ENCODE data around the gene NUP210L. TPM values are rescaled to one million over a fixed set of nuclear protein-coding genes. Genes with fewer than 3 reads are reported as not detected.

Gene NUP210L
- total RNA-seq, 1 donor from 2014 or later: not detected

DNA sequence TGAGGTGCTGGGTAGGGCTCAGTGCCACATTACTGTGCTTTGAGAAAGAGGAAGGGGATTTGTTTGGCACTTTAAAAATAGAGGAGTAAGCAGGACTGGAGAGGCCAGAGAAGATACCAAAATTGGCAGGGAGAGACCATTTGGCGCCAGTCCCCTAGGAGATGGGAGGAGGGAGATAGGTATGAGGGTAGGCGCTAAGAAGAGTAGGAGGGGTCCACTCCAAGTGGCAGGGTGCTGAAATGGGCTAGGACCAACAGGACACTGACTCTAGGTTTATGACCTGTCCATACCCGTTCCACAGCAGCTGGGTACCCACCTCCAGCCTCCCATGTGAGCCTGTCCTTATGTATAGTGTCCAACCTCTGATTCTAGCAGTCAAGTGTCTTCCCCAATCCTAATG is 195.4 kb downstream of the NUP210L start:
- H3K4me1 Mint-ChIP-seq (ENCODE audit: low read depth, unreplicated experiment): peaks cover 34% of the 10 kb centered on the region
- Histone ChIP-seq H3K36me3 (ENCODE audit: insufficient read depth, low read length) (no peaks in the 10 kb centered on the region), H3K27ac (ENCODE audit: low read depth, low read length) (no peak overlapping the region), H3K4me1 (ENCODE audit: insufficient read depth, low read length) (peaks cover 31% of the 10 kb centered on the region), H4K20me1 (ENCODE audit: insufficient read depth, low read length) (peaks cover 43% of the 10 kb centered on the region), H3K9me3 (ENCODE audit: insufficient read depth, low read depth, low read length) (no peaks in the 10 kb centered on the region), H3K9ac (ENCODE audit: low read length) (no peak overlapping the region), H3K79me2 (ENCODE audit: insufficient read depth, low read length) (peaks cover 70% of the 10 kb centered on the region), H3K4me3 (ENCODE audit: insufficient read depth, low read depth, low read length) (no peak overlapping the region), H3K27me3 (ENCODE audit: insufficient read depth, low read length) (no peaks in the 10 kb centered on the region), H3K4me2 (ENCODE audit: low read length) (no peak overlapping the region), H2AFZ (ENCODE audit: low read depth, low read length) (no peak overlapping the region)
- FAIRE-seq (no peak), DNase-seq (ENCODE audit: low read depth) (no peak)
- no peak overlapping the region for H3K27ac Mint-ChIP-seq (ENCODE audit: unreplicated experiment)
- peaks cover 9% of the 10 kb centered on the region for H3K36me3 Mint-ChIP-seq (ENCODE audit: low read depth, unreplicated experiment)
- H3K4me3 Mint-ChIP-seq (ENCODE audit: unreplicated experiment): peak overlapping the region; percentile 99
- H3K27me3 Mint-ChIP-seq (ENCODE audit: low read depth, unreplicated experiment): no peaks in the 10 kb centered on the region
- TF ChIP-seq EZH2 (IDR thresholded peaks at IDR 0.05; ENCODE audit: insufficient read depth, low read length): no peak
- TF ChIP-seq, protein P1, sequence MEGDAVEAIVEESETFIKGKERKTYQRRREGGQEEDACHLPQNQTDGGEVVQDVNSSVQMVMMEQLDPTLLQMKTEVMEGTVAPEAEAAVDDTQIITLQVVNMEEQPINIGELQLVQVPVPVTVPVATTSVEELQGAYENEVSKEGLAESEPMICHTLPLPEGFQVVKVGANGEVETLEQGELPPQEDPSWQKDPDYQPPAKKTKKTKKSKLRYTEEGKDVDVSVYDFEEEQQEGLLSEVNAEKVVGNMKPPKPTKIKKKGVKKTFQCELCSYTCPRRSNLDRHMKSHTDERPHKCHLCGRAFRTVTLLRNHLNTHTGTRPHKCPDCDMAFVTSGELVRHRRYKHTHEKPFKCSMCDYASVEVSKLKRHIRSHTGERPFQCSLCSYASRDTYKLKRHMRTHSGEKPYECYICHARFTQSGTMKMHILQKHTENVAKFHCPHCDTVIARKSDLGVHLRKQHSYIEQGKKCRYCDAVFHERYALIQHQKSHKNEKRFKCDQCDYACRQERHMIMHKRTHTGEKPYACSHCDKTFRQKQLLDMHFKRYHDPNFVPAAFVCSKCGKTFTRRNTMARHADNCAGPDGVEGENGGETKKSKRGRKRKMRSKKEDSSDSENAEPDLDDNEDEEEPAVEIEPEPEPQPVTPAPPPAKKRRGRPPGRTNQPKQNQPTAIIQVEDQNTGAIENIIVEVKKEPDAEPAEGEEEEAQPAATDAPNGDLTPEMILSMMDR (IDR thresholded peaks at IDR 0.05; ENCODE audit: insufficient read depth, low read depth, low read length): no peak
- H3K9me3 Mint-ChIP-seq (ENCODE audit: unreplicated experiment): no peaks in the 10 kb centered on the region

DNA sequence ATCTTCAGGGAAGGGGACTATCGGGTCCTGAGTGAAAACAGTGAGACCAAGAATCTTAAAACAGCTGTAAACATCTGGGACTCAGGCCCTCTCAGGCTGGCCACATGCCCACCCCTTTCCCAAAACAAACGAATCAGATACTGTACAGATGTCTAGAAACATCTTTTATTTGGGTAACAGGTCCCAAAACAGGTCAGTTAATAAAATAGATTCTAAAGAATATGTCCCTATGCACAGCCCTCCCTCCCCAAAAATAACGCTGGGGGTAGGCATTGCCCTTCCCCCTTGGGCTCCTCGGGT is 196.0 kb downstream of the NUP210L start:
- Mint-ChIP-seq H3K4me3 (ENCODE audit: unreplicated experiment) (peak overlapping the region; percentile 99), H3K27ac (ENCODE audit: unreplicated experiment) (peak overlapping the region; percentile 94), H3K9me3 (ENCODE audit: unreplicated experiment) (no peaks in the 10 kb centered on the region), H3K4me1 (ENCODE audit: low read depth, unreplicated experiment) (peaks cover 37% of the 10 kb centered on the region), H3K27me3 (ENCODE audit: low read depth, unreplicated experiment) (no peaks in the 10 kb centered on the region), H3K36me3 (ENCODE audit: low read depth, unreplicated experiment) (peaks cover 9% of the 10 kb centered on the region)
- H3K36me3 ChIP-seq (ENCODE audit: insufficient read depth, low read length): no peaks in the 10 kb centered on the region
- H3K9ac ChIP-seq (ENCODE audit: low read length): peak overlapping the region; percentile 91
- H2AFZ ChIP-seq (ENCODE audit: low read depth, low read length): no peak overlapping the region
- H3K4me2 ChIP-seq (ENCODE audit: low read length): peak overlapping the region; percentile 97
- H3K4me3 ChIP-seq (ENCODE audit: insufficient read depth, low read depth, low read length): no peak overlapping the region
- DNase-seq (ENCODE audit: low read depth): no peak
- no peak for TF ChIP-seq EZH2 (IDR thresholded peaks at IDR 0.05; ENCODE audit: insufficient read depth, low read length)
- TF ChIP-seq, protein P1 (IDR thresholded peaks at IDR 0.05; ENCODE audit: insufficient read depth, low read depth, low read length): no peak
- H3K27ac ChIP-seq (ENCODE audit: low read depth, low read length): peak overlapping the region; percentile 37
- H3K9me3 ChIP-seq (ENCODE audit: insufficient read depth, low read depth, low read length): no peaks in the 10 kb centered on the region
- peaks cover 74% of the 10 kb centered on the region for H3K79me2 ChIP-seq (ENCODE audit: insufficient read depth, low read length)
- peaks cover 31% of the 10 kb centered on the region for H3K4me1 ChIP-seq (ENCODE audit: insufficient read depth, low read length)
- peaks cover 48% of the 10 kb centered on the region for H4K20me1 ChIP-seq (ENCODE audit: insufficient read depth, low read length)
- no peak for FAIRE-seq
- H3K27me3 ChIP-seq (ENCODE audit: insufficient read depth, low read length): no peaks in the 10 kb centered on the region

DNA sequence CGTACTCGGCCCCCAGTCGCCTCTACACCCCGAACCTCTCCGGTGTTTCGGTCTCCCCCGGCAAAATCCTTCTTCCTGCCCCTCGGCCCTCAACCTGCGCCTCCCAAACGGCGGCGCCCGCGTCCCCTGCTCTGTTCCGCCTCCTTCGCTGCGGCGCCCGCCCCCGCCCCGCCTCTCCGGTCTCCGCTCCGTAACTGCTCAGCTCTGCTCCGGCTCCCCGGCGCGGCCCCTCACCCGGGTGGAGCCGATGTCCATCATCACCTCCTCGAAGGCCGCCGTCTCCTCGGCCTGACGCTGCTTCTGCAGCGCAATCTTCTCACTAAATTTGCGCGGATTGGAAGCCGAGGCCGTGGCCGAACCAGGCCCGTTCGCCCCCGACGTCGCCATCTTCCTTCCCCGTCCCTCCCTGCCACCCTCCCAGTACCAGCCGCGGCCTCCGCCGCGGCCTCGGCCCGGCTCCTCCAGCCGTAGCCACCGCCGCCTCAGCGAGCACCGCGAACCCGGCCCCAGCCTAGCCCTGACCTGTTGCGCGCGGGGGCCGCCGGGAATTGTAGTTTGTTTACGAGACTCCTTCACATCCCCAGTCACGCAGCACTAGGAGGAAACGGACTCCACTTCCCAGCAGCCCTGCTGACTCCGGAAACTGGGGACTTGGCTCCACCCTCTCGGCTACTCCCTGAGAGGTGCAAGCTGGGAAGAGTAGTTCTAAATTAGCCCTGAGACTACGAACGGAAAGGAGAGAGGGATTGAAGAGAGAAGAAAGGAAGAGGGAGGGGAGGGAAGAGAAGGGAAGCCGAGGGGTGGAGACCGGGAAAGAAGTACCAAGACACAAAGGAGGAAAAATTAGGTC is 196.5 kb downstream of the NUP210L start, which contains the start of gene CRTC2:
TSS of gene CRTC2 (minus strand) at position 502 of the 850 bp plus-strand sequence. CDS start at position 387, 115 bp downstream.
- peaks cover 38% of the 10 kb centered on the region for H3K4me1 Mint-ChIP-seq (ENCODE audit: low read depth, unreplicated experiment)
- no peaks in the 10 kb centered on the region for H3K27me3 ChIP-seq (ENCODE audit: insufficient read depth, low read length)
- FAIRE-seq (peak; percentile 56), DNase-seq (ENCODE audit: low read depth) (peak; percentile 96)
- H3K4me1 ChIP-seq (ENCODE audit: insufficient read depth, low read length): peaks cover 31% of the 10 kb centered on the region
- TF ChIP-seq, protein P1 (IDR thresholded peaks at IDR 0.05; ENCODE audit: insufficient read depth, low read depth, low read length): no peak
- TF ChIP-seq EZH2 (IDR thresholded peaks at IDR 0.05; ENCODE audit: insufficient read depth, low read length): no peak
- H3K4me3 ChIP-seq (ENCODE audit: insufficient read depth, low read depth, low read length): peak within 1 kb of the TSS; percentile 81
- H3K27ac Mint-ChIP-seq (ENCODE audit: unreplicated experiment): peak within 1 kb of the TSS; percentile 94
- peaks cover 9% of the 10 kb centered on the region for H3K36me3 Mint-ChIP-seq (ENCODE audit: low read depth, unreplicated experiment)
- H3K27ac ChIP-seq (ENCODE audit: low read depth, low read length): peak within 1 kb of the TSS; percentile 72
- peak within 1 kb of the TSS; percentile 97 for H3K4me2 ChIP-seq (ENCODE audit: low read length)
- H2AFZ ChIP-seq (ENCODE audit: low read depth, low read length): peak within 1 kb of the TSS; percentile 76
- H3K9me3 ChIP-seq (ENCODE audit: insufficient read depth, low read depth, low read length): no peaks in the 10 kb centered on the region
- H3K79me2 ChIP-seq (ENCODE audit: insufficient read depth, low read length): peaks cover 77% of the 10 kb centered on the region
- no peaks in the 10 kb centered on the region for H3K9me3 Mint-ChIP-seq (ENCODE audit: unreplicated experiment)
- no peaks in the 10 kb centered on the region for H3K27me3 Mint-ChIP-seq (ENCODE audit: low read depth, unreplicated experiment)
- H4K20me1 ChIP-seq (ENCODE audit: insufficient read depth, low read length): peaks cover 54% of the 10 kb centered on the region
- H3K4me3 Mint-ChIP-seq (ENCODE audit: unreplicated experiment): peak within 1 kb of the TSS; percentile 99
- no peaks in the 10 kb centered on the region for H3K36me3 ChIP-seq (ENCODE audit: insufficient read depth, low read length)
- H3K9ac ChIP-seq (ENCODE audit: low read length): peak within 1 kb of the TSS; percentile 91
